OCI-LY3 (cell line): Measurements from ENCODE around the gene SH3PXD2B.

Experiments used
- H2AFZ ChIP-seq: fragments of 200-600, 300-600 bp; shearing (Covaris generic); 2 replicates; pipeline ENCODE4 v1.6.0; 2014; ENCODE audit warnings: antibody characterized with exemption, low read depth, low read length
- H3K27ac ChIP-seq: fragments of 200-600, 300-600 bp; sonication (generic); 2 replicates; pipeline ENCODE4 v1.5.1; 2014; ENCODE audit warnings: mild to moderate bottlenecking, low read length, moderate library complexity, mixed read lengths
- H3K27me3 ChIP-seq: fragments of 200-600, 300-600 bp; sonication (generic); 2 replicates; pipeline ENCODE4 v1.6.1; 2014; ENCODE audit warnings: low read depth, low read length, mixed read lengths
- H3K36me3 ChIP-seq: fragments of 200-600, 300-600 bp; sonication (generic); replicated peaks from 2 replicates; pipeline ENCODE3; 2014; ENCODE audit warnings: low read depth, low read length, mixed read lengths
- H3K4me1 ChIP-seq: fragments of 300-600, 200-600 bp; sonication (generic); 2 replicates; pipeline ENCODE4 v1.6.1; 2014; ENCODE audit warnings: low read length, mixed read lengths
- H3K4me2 ChIP-seq: fragments of 200-600, 300-600 bp; sonication (generic); 2 replicates; pipeline ENCODE4 v1.6.1; 2014; ENCODE audit warnings: low read length, mixed read lengths
- H3K4me3 ChIP-seq: fragments of 300-600, 200-600 bp; sonication (generic); 2 replicates; pipeline ENCODE4 v1.5.1; 2014; ENCODE audit warnings: antibody characterized with exemption, mild to moderate bottlenecking, low read length, moderate library complexity
- H3K79me2 ChIP-seq: fragments of 300-600, 200-600 bp; shearing (Covaris generic); 2 replicates; pipeline ENCODE4 v1.6.1; 2014; ENCODE audit warnings: mild to moderate bottlenecking, low read length, mixed read lengths
- H3K9ac ChIP-seq: fragments of 300-600, 200-600 bp; shearing (Covaris generic); 2 replicates; pipeline ENCODE4 v1.6.0; 2014; ENCODE audit warnings: mild to moderate bottlenecking, low read length, moderate library complexity
- H3K9me3 ChIP-seq: fragments of 200-600, 300-600 bp; shearing (Covaris generic); 2 replicates; pipeline ENCODE4 v1.6.1; 2014; ENCODE audit warnings: low read length, mixed read lengths; ENCODE audit not compliant: insufficient read depth
- H4K20me1 ChIP-seq: fragments of 200-600, 300-600 bp; sonication (generic); 2 replicates; pipeline ENCODE4 v1.6.1; 2016; ENCODE audit warnings: low read length, mixed read lengths; ENCODE audit not compliant: insufficient read depth
- EZH2phosphoT487 ChIP-seq: fragments of 200-600 bp; shearing (Covaris generic); IDR thresholded peaks from 2 replicates; pipeline ENCODE4 v1.6.1; 2018; ENCODE audit warnings: antibody characterized with exemption, mixed run types, low read depth
- TF ChIP-seq, protein P1 (sequence below): fragments of 200-600, 300-600 bp; sonication (generic); IDR thresholded peaks from 2 replicates; pipeline ENCODE4 v1.5.1; 2014; ENCODE audit warnings: antibody characterized with exemption, low read length, low read depth

The SH3PXD2B gene

GRCh38 chr5:172485511-172486202 lies 31.3 kb upstream of the SH3PXD2B start:
- H3K27me3 ChIP-seq, result peaks cover 15% of the 10 kb centered on the region

DNA sequence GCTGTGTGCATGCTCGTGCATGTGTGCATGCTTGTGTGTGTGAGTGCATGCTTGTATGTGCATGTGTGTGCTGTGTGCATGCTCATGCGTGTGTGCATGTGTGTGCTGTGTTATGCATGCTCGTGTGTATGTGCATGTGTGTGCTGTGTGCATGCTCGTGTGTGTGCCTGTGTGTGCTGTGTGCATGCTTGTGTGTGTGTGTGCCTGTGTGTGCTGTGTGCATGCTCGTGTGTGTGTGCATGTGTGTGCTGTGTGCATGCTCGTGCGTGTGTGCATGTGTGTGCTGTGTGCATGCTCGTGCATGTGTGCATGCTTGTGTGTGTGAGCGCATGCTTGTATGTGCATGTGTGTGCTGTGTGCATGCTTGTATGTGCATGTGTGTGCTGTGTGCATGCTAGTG lies 30.3 kb upstream of the SH3PXD2B start:
- H3K27me3 ChIP-seq, result peaks cover 12% of the 10 kb centered on the region
- H3K4me3 ChIP-seq, result no peak overlapping the region
- no peak overlapping the region for H3K9ac ChIP-seq
- H3K79me2 ChIP-seq, result no peaks in the 10 kb centered on the region
- no peak overlapping the region for H3K4me2 ChIP-seq
- no peaks in the 10 kb centered on the region for H4K20me1 ChIP-seq
- no peak overlapping the region for H3K27ac ChIP-seq
- no peak overlapping the region for H2AFZ ChIP-seq
- H3K9me3 ChIP-seq, result no peaks in the 10 kb centered on the region
- H3K36me3 ChIP-seq, result no peaks in the 10 kb centered on the region
- TF ChIP-seq, protein P1, sequence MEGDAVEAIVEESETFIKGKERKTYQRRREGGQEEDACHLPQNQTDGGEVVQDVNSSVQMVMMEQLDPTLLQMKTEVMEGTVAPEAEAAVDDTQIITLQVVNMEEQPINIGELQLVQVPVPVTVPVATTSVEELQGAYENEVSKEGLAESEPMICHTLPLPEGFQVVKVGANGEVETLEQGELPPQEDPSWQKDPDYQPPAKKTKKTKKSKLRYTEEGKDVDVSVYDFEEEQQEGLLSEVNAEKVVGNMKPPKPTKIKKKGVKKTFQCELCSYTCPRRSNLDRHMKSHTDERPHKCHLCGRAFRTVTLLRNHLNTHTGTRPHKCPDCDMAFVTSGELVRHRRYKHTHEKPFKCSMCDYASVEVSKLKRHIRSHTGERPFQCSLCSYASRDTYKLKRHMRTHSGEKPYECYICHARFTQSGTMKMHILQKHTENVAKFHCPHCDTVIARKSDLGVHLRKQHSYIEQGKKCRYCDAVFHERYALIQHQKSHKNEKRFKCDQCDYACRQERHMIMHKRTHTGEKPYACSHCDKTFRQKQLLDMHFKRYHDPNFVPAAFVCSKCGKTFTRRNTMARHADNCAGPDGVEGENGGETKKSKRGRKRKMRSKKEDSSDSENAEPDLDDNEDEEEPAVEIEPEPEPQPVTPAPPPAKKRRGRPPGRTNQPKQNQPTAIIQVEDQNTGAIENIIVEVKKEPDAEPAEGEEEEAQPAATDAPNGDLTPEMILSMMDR, result no peak
- TF ChIP-seq EZH2phosphoT487, result no peak
- no peaks in the 10 kb centered on the region for H3K4me1 ChIP-seq

More at GRCh38 chr5:172485511-172486202, 31.3 kb upstream of the SH3PXD2B start:
- TF ChIP-seq EZH2phosphoT487, result no peak
- TF ChIP-seq, protein P1, result no peak
- no peak overlapping the region for H3K4me3 ChIP-seq
- H3K36me3 ChIP-seq, result no peaks in the 10 kb centered on the region
- no peak overlapping the region for H3K4me2 ChIP-seq
- H4K20me1 ChIP-seq, result no peaks in the 10 kb centered on the region
- H3K27ac ChIP-seq, result no peak overlapping the region
- H3K9me3 ChIP-seq, result no peaks in the 10 kb centered on the region
- H3K4me1 ChIP-seq, result no peaks in the 10 kb centered on the region
- H3K79me2 ChIP-seq, result no peaks in the 10 kb centered on the region
- no peak overlapping the region for H2AFZ ChIP-seq
- no peak overlapping the region for H3K9ac ChIP-seq

DNA sequence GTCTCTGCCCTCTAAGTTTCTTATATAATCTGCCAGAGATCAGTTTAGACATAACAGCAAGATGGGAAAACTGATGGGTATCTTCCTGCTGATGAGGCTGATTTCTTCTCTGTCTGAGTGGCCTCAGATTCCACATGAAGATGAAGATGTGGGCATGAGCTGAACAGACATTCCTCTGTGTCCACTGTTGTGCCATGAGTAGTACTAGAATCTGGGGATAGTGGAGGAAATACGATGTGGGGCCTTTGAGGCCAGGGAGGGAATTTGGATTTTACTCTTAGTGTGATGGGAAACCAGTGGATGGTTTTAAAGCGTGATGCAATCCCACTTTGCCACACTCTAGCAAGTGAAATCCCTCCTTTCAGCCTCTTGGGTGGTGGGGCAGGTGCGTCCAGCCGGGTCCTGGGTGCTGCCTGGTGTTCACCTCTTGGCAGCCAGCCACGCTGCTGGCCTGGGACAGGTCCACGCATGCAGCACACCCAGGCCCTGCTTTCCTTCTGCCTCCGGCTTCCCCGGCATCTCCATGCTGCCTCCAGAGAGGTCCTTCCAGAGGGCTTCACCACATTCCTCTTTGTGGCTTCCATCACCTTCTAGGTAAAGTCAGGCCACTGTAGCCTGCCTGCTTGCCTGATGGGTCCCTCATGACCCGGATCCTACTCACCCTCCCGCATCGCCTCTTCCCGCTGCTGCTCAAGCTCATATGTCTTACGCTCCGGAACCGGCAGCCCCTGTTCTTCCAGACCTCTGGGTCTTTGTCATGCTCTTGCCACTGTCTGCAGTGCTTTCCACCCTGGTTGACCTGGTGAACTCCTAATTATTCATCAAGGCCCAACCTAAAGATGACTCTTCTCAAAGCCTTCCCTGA lies 28.1 kb upstream of the SH3PXD2B start:
- H2AFZ ChIP-seq, result no peak overlapping the region
- no peaks in the 10 kb centered on the region for H3K4me1 ChIP-seq
- no peaks in the 10 kb centered on the region for H4K20me1 ChIP-seq
- no peak overlapping the region for H3K4me2 ChIP-seq
- no peaks in the 10 kb centered on the region for H3K79me2 ChIP-seq
- H3K4me3 ChIP-seq, result no peak overlapping the region
- H3K9ac ChIP-seq, result no peak overlapping the region
- no peaks in the 10 kb centered on the region for H3K9me3 ChIP-seq
- TF ChIP-seq EZH2phosphoT487, result no peak
- TF ChIP-seq, protein P1, result no peak
- peaks cover 3% of the 10 kb centered on the region; the same call in 1 of the 2 replicates for H3K27me3 ChIP-seq
- H3K36me3 ChIP-seq, result no peaks in the 10 kb centered on the region
- H3K27ac ChIP-seq, result no peak overlapping the region
